Neural progenitor cell (in vitro differentiated cells): Measurements from ENCODE around the gene GDPD5.

Source experiments
- EZH2 ChIP-seq: fragments of 200-600 bp; sonication (generic); IDR thresholded peaks from 2 replicates; pipeline ENCODE4 v1.6.1; 2017; ENCODE audit warnings: antibody characterized with exemption, mild to moderate bottlenecking, moderate library complexity
- EZH2phosphoT487 ChIP-seq: fragments of 200-600 bp; sonication (generic); IDR thresholded peaks from 2 replicates; pipeline ENCODE4 v1.6.1; 2017; ENCODE audit warnings: antibody characterized with exemption
- TF ChIP-seq, protein P1 (sequence below): fragments of 200-600 bp; sonication (generic); IDR thresholded peaks from 2 replicates; pipeline ENCODE4 v1.5.1; 2017; ENCODE audit warnings: antibody characterized with exemption, mild to moderate bottlenecking

DNA sequence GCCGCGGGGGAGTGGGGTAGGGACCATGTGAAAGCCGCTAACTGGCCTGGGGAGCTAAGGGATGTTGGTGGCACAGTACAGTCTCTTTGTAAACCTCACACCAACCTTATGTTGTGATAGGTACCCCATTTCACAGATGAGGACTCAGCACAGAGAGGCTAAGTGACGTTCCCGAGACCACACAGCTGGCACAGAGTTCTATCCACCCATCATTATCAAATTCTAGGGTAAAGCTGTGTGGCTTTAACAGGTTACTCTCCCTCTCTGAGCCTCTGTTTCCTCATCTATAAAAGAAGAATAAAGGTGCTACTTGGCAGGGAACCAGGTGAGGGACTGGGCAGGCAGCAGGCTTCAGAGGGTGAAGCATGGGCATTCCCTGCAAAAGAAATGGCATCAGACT, 1.4 kb upstream of the GDPD5 start:
- TF ChIP-seq, protein P1, sequence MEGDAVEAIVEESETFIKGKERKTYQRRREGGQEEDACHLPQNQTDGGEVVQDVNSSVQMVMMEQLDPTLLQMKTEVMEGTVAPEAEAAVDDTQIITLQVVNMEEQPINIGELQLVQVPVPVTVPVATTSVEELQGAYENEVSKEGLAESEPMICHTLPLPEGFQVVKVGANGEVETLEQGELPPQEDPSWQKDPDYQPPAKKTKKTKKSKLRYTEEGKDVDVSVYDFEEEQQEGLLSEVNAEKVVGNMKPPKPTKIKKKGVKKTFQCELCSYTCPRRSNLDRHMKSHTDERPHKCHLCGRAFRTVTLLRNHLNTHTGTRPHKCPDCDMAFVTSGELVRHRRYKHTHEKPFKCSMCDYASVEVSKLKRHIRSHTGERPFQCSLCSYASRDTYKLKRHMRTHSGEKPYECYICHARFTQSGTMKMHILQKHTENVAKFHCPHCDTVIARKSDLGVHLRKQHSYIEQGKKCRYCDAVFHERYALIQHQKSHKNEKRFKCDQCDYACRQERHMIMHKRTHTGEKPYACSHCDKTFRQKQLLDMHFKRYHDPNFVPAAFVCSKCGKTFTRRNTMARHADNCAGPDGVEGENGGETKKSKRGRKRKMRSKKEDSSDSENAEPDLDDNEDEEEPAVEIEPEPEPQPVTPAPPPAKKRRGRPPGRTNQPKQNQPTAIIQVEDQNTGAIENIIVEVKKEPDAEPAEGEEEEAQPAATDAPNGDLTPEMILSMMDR, result no peak
- no peak for TF ChIP-seq EZH2
- no peak for TF ChIP-seq EZH2phosphoT487
